Activated CD4-positive, alpha-beta T cell treated with anti-CD3 and anti-CD28 coated beads, Interleukin-2, Interleukin-6, amounts not matched to agents 100 ng/mL and 50 ng/mL, durations not matched to agents 16 hours and 8 hours (primary cell): ENCODE results near the gene NODAL.
A peak's percentile ranks its signal among the peaks of the same experiment; 100 is the strongest.
"Not testable (repeated sequence)": the region's sequence is repeated elsewhere in the genome, so short reads cannot be mapped to it uniquely, and the experiment has no call there.

Source experiments
- DNase-seq: peaks from one replicate; pipeline ENCODE4 v3.0.0-alpha.2; 2020

The NODAL gene

DNA sequence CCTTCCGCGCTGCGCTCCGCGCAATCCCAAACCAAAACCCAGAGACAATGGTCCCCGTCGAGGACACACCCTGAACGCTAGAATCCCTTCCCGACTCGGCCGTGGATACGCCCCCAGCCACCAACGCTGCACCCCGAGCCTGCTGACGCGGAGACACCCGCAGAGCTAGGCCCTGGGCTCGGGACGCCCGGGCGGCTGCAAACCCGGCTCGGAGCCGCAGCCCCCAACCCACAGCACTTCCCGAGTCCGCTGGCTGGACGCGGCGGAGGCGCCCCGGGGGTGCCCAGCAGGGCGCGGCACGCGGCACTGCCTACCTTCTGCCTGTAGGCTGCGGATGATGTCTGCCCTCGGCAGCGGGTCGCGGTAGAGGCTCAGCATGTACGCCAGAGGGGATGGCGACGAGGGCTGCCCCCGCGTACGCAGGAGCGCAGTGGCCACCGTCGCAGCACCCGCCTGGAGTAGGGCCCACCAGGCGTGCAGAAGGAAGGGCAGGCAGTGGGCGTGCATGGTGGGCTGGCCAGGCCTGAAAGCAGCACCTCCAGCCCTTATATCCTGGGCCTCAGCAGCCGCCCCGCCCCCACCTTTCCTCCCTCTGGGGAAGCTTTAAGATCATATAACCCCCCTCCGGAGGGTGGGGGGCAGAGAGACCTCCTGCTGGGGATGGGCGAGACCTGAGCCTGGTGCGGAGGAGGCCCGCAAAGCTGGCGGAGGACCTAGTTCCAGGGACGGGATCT lies at the start of gene NODAL:
Gene NODAL, minus strand, starts transcription at position 521 of the 734 bp plus-strand sequence. Its CDS starts 14 bp downstream, at position 507.
- no peak for DNase-seq

DNA sequence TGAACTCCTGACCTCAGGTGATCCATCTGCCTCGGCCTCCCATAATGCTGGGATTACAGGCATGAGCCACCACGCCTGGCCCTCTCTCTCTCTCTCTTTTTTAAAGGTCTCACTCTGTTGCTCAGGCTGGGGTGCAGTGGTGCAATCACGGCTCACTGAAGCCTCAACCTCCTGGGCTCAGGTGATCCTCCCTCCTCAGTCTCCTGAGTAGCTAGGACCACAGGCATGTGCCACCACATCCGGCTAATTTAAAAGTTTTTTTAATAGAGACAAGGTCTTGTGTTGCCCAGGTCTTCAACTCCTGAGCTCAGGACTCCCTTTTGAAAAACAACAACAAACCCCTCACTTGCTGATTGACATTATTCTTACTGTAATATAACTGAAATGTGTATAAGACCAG lies 48.7 kb upstream of the NODAL start:
- DNase-seq, result no peak

GRCh38 chr10:70487824-70488223 lies 46.3 kb upstream of the NODAL start:
- DNase-seq, result no peak

GRCh38 chr10:70483872-70484271 lies 42.4 kb upstream of the NODAL start:
- not testable (repeated sequence) for DNase-seq

DNA sequence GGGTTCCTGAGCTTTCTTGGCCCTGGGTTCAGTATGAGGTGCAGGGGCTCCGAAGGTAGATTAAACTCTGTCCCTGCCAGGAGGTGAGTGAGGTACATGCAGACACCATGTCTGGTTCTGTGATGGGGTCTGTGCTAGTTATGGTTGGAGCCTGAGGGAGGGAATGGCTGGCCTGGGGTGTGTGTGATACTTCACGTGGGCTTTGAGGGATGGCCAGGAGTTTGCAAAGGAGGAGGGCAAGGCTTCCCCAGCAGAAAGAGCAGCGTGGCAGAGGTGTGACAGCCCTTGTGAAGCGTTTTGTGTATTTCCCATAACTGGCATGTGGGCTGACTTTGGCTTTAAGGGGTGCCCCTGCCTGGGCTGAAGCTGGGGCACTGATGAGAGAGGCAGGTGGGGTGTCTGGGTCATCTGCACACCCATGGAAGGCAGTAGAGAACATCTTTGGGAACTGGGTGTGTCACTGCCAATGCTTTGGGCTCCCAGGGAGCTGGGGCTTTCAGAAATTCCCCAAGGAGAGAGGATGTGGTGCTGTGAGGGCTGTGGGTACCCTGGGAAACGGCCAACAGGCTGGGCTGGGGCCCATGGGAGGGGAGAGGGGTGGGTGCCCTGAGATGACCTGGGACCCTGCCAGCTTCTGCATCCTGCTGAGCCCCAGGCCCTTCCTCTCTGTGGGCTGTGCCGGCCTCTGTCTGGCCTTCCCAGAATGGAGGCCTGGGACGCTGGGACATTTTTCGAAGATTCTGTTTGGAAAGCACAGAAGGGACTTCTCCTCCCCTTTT lies 41.7 kb upstream of the NODAL start:
- DNase-seq, result no peak

DNA sequence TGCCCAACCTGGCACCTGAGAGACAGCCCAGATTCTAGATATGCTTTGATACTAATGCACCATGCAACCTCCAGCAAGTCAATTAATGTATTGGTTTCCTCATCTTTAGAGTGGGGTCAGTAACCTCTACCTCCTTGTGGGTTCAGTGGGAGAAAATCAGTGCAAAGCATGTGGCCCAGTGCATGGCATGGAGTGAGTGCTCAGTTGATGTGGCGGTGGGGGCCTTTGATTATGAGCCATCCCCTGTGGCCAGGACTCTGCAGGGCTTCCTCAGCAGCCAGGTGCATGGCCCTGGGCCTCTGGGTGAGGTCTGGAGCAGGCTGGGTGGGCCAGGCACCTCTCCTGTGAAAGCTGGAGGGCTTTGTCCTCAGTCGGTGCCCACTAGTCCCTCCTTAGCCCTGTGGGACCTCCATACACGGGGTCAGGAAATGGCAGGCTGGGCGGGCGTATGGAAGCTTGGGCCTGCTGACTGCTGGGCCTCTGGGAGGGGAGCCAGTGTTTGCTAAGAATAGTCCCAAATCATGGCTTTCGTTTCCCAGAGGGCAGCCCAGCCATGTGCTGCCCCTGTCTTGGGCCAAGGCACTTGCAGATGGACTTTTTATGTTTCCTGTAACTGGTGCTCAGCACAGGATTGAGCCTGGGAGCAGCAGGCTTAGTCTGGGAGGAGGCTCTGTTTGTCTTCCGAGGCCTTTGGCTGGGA lies 40.5 kb upstream of the NODAL start:
- DNase-seq, result no peak

DNA sequence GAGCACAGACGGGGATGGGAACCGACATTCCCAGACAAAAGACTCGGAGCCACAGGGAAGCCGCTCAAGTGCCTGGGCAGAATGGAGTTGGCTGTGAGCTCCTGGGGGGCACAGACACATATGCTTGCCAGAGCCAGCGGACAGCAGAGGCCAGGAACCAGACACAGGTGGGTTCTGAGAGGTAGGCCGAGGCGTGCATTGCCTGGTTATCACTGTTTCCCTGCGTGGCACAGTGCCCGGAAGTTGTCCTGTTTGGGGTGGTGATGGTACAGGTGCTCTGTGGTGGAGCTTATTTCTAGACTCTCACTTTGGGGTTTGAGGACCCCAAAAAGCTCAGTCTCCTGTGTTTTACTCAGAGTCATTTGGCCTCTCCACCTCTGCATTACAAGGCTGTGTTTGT lies 39.6 kb upstream of the NODAL start:
- DNase-seq, result no peak

GRCh38 chr10:70480239-70480861 lies 38.9 kb upstream of the NODAL start:
- peak; percentile 25 for DNase-seq

- no peak for DNase-seq
These were observed 38.3 kb upstream of the NODAL start for GRCh38 chr10:70479626-70480238.

DNA sequence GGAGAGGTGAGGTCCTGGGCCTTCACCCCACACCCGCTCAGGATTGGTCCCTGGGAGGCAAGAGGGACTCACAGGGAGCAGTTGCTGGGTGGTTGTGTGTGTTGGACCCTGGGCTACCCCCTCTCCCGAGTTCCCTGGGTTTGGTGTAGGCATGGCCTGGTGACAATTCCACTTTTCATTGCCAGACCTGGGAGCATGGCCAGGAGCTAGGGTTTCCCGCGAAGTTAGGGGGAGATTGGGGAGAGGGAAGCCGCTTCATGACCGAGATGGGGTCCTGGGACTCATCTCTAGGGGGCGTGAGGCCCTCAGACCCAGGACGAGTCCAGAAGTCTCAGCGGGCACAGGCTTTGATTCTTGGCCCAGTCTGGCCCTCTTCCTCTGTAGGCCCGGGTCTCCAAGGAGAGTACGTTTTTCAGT lies 37.7 kb upstream of the NODAL start:
- no peak for DNase-seq

- DNase-seq, result peak; percentile 47
These were observed 37.0 kb upstream of the NODAL start, which contains the start of gene PALD1 for GRCh38 chr10:70478191-70479164. Gene PALD1, plus strand, starts transcription at chr10:70478767. Its CDS starts 47,185 bp downstream, at chr10:70525952.

GRCh38 chr10:70477661-70478162 lies 36.2 kb upstream of the NODAL start:
- peak; percentile 79 for DNase-seq

DNA sequence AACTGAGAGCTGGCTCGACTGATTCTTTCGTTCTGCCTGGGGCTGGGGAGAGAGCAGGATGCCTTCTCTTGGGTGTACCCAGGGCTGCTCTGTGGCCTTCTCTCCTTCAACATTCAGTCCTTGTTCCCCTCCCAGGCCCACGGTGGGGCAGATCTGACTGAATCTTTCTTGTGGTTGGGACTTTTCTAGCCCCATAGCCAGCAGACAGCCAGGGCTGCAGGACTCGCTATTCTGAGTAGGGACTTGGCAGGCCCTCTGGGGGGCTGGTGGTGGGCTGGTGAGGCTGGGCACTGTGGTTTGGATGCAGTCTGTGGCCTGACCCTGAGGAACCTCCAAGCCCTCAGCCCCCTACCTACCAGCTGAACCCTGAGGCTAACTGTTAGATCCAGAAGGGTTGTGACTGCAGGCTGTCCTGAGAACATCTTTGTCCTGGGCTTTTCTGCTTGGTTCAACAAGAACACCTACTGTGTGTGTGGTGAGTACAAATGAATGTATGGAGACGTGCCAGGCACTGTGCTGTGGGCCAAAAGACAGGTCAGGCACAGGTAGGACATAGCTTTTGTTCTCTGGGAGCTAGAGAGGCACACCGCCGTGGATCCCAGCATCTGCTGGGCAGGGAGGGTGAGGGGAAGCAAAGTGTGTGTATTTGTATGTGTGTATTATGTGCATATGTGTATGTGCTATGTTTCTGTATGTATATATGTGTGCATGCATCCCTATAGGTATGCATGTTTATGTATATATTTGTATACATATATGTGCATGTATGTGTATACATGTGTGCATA lies 35.0 kb upstream of the NODAL start:
- no peak for DNase-seq

DNA sequence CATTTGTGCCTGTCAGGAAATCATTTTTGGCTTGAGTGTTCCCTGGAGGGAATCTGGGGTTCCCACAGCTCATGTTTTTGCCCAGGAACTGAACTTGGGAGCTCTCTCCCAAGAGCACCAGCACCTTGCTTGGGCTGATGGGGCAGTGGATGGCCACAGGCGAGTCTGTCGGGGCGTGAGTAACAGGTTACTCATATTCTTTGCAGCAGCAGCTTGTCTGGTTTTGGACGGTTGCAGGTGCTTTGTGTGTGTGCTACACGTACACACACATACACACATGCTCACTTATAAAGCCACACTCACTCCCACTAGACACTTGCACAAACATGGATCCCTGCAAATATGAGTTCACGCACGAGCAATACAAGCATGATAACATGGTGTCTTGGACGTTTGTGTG lies 34.2 kb upstream of the NODAL start:
- DNase-seq, result no peak

DNA sequence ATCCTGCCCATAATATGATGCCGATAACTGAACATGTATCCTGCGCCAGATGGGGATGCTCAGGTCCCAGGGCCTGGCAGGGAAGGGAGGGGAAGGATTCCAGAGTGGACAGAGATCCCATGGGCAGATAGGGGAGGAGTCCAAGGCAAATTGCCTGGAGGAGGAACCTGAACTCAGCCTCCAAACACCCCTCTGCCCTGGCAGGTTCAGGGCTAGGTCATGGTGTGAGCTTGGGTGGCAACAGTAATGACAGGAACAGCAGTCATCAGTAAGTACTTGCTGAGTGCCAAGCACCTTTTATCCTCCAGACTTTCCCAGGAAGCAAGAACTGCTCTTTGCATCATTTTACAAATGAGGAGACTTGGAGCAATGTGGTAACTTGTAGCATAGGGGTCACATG lies 33.3 kb upstream of the NODAL start:
- DNase-seq, result no peak

GRCh38 chr10:70472799-70473454 lies 31.4 kb upstream of the NODAL start:
- DNase-seq, result no peak

DNA sequence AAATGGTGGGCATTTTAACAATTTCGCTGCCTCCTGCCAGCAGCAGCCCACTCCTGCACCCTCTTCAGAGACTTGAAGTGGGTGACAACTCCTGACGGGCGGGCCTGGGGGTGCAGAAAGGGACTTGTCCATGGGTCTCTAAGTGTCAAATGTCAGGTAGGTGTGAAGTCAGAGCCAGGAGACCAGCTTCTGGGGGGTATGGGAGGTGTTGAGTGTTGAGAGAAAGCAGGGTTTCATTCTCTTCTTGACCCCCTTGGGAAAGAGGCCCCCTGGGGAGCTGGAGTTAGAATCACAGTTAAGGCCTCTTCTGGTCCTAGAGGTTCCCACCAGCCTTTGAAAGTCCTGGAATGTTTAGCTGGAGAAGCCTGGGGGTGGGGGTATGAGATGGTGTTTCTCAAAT lies 25.5 kb upstream of the NODAL start:
- no peak for DNase-seq

- DNase-seq, result no peak
These were observed 24.4 kb upstream of the NODAL start for GRCh38 chr10:70465832-70466231.

GRCh38 chr10:70465278-70465677 lies 23.8 kb upstream of the NODAL start:
- DNase-seq, result no peak
